PC-3 (cell line): ENCODE data around the gene CDC20B. TPM values are rescaled to one million over a fixed set of nuclear protein-coding genes. Genes with fewer than 3 reads are reported as not detected.

Experiments used
- ATAC-seq: fragments of 200-7000 bp; cut with Tn5 transposase; 2 replicates; pipeline ENCODE4 v1.9.1; 2020; ENCODE audit warnings: mild to moderate bottlenecking, moderate library complexity
- BruUV-seq: library from RNA; stranded (reverse); fragments of 400-500 nt; replicated peaks from 2 replicates; lab custom pipeline; 2021; lab: Mats Ljungman, UMichigan
- CTCF ChIA-PET: fragments of 300-600 bp; sonication (Branson Sonifier 250); formaldehyde crosslinking; loops from one replicate; lab custom pipeline; 2022; ENCODE audit warnings: antibody characterized with exemption; lab: Charles Lee
- POLR2A ChIA-PET: fragments of 300-600 bp; sonication (Branson Sonifier 250); formaldehyde crosslinking; loops from one replicate; lab custom pipeline; 2022; ENCODE audit warnings: antibody characterized with exemption; ENCODE audit not compliant: unreplicated experiment; lab: Charles Lee
- DNase-seq: peaks from one replicate; pipeline ENCODE4 v3.0.0-alpha.2; 2015
- H2AFZ ChIP-seq: fragments of 300-600 bp; sonication (generic); 2 replicates; pipeline ENCODE4 v1.6.0; 2016; ENCODE audit warnings: antibody characterized with exemption, low read length
- H3F3A ChIP-seq: fragments of 300-600 bp; sonication (generic); one replicate; pipeline ENCODE4 v1.6.0; 2017; ENCODE audit warnings: antibody characterized with exemption, low read length, control low read depth, mild to moderate bottlenecking; ENCODE audit not compliant: unreplicated experiment
- H3K27ac ChIP-seq: fragments of 300-600 bp; sonication (generic); 2 replicates; pipeline ENCODE4 v1.5.1; 2016; ENCODE audit warnings: mild to moderate bottlenecking, low read length
- H3K27me3 ChIP-seq: fragments of 300-600 bp; sonication (generic); 2 replicates; pipeline ENCODE4 v1.6.1; 2016; ENCODE audit warnings: low read length, mixed read lengths
- H3K36me3 ChIP-seq: fragments of 300-600 bp; sonication (generic); 2 replicates; pipeline ENCODE4 v1.6.1; 2016; ENCODE audit warnings: low read depth, mixed run types, low read length, mixed read lengths
- H3K4me1 ChIP-seq: fragments of 300-600 bp; sonication (generic); 2 replicates; pipeline ENCODE4 v1.5.1; 2016; ENCODE audit warnings: low read length; ENCODE audit not compliant: insufficient read depth
- H3K4me2 ChIP-seq: fragments of 300-600 bp; sonication (generic); 2 replicates; pipeline ENCODE4 v1.6.0; 2016; ENCODE audit warnings: low read length
- H3K4me3 ChIP-seq: fragments of 300-600 bp; sonication (generic); 2 replicates; pipeline ENCODE4 v1.5.1; 2016; ENCODE audit warnings: mild to moderate bottlenecking, low read length, mixed read lengths
- H3K79me2 ChIP-seq: fragments of 300-600 bp; sonication (generic); 2 replicates; pipeline ENCODE4 v1.6.1; 2017; ENCODE audit warnings: low read length, mixed read lengths
- H3K9ac ChIP-seq: fragments of 300-600 bp; sonication (generic); 2 replicates; pipeline ENCODE4 v1.6.0; 2016; ENCODE audit warnings: mild to moderate bottlenecking, low read length
- H3K9me2 ChIP-seq: fragments of 300-600 bp; sonication (generic); replicated peaks from 2 replicates; pipeline ENCODE4 v1.6.1; 2016; ENCODE audit warnings: mixed run types, low read length, mixed read lengths
- H3K9me3 ChIP-seq: fragments of 300-600 bp; sonication (generic); 2 replicates; pipeline ENCODE4 v1.6.1; 2016; ENCODE audit warnings: low read length, mixed read lengths
- H4K20me1 ChIP-seq: fragments of 300-600 bp; sonication (generic); 2 replicates; pipeline ENCODE4 v1.6.1; 2016; ENCODE audit warnings: low read length, mixed read lengths
- CTCF ChIP-seq: fragments of 300-600 bp; sonication (generic); conservative IDR thresholded peaks from 2 replicates; pipeline ENCODE4 v1.5.1; 2017; ENCODE audit warnings: antibody characterized with exemption, low read depth, mild to moderate bottlenecking, low read length
- EZH2 ChIP-seq: fragments of 300-600 bp; sonication (generic); IDR thresholded peaks from one replicate; pipeline ENCODE4 v1.6.1; 2017; ENCODE audit warnings: antibody characterized with exemption, mild to moderate bottlenecking, low read length; ENCODE audit not compliant: unreplicated experiment
- EZH2phosphoT487 ChIP-seq: fragments of 300-600 bp; sonication (generic); IDR thresholded peaks from 2 replicates; pipeline ENCODE4 v1.6.1; 2018; ENCODE audit warnings: mild to moderate bottlenecking, antibody characterized with exemption, low read length, borderline replicate concordance
- intact Hi-C: fragments of 100-400 bp; cut with micrococcal nuclease; formaldehyde crosslinking; loops from 2 replicates; pipeline ENCODE4 v1.9.0; 2023
- total RNA-seq: library from RNA; depleted of rRNA; stranded (reverse); fragments of >200 nt; gene quantifications from 2 replicates; pipeline ENCODE4 v1.2.3, GENCODE V29; 2014

CDC20B gene
- total RNA-seq, 1 experiment from 2014 or later: not detected

- Histone ChIP-seq H3K9me2 (no peaks in the 10 kb centered on the region), H3K27me3 (no peaks in the 10 kb centered on the region), H3K27ac (no peak overlapping the region), H4K20me1 (no peaks in the 10 kb centered on the region), H2AFZ (no peak overlapping the region), H3K9me3 (no peaks in the 10 kb centered on the region), H3K4me1 (no peaks in the 10 kb centered on the region), H3K4me3 (no peak overlapping the region), H3K36me3 (no peaks in the 10 kb centered on the region), H3K9ac (no peak overlapping the region), H3K4me2 (no peak overlapping the region), H3K79me2 (no peaks in the 10 kb centered on the region), H3F3A (no peaks in the 10 kb centered on the region)
- ATAC-seq: no peak
- CTCF ChIA-PET: no interaction called here
- BruUV-seq: no TSS peak
- no peak for TF ChIP-seq CTCF
- no peak for DNase-seq
- POLR2A ChIA-PET: no interaction called here
- intact Hi-C loops: no loop called here
Measured at GRCh38 chr5:55141945-55142690, 30.9 kb downstream of the CDC20B start.

GRCh38 chr5:55140908-55141665 is 31.9 kb downstream of the CDC20B start:
- Histone ChIP-seq H3K4me2 (no peak overlapping the region), H3F3A (no peaks in the 10 kb centered on the region), H2AFZ (no peak overlapping the region), H3K36me3 (no peaks in the 10 kb centered on the region), H3K27me3 (no peaks in the 10 kb centered on the region), H3K9ac (no peak overlapping the region), H4K20me1 (no peaks in the 10 kb centered on the region), H3K27ac (no peak overlapping the region), H3K9me3 (no peaks in the 10 kb centered on the region), H3K9me2 (no peaks in the 10 kb centered on the region), H3K4me1 (no peaks in the 10 kb centered on the region), H3K79me2 (no peaks in the 10 kb centered on the region), H3K4me3 (no peak overlapping the region)
- intact Hi-C loops: no loop called here
- POLR2A ChIA-PET: no interaction called here
- CTCF ChIA-PET: interaction anchor here (0.6 kb wide), 1 partner anchor 67 kb away, joined by 3 read pairs; no protein-coding TSS in a partner anchor
- ATAC-seq (no peak), DNase-seq (no peak)
- no TSS peak for BruUV-seq
- TF ChIP-seq EZH2 (no peak), CTCF (no peak), EZH2phosphoT487 (no peak)

GRCh38 chr5:55136521-55136920 is 36.5 kb downstream of the CDC20B start:
- DNase-seq: no peak
- Histone ChIP-seq H3K4me3 (no peak overlapping the region), H3K27ac (no peak overlapping the region), H3F3A (no peaks in the 10 kb centered on the region), H3K4me2 (no peak overlapping the region), H4K20me1 (no peaks in the 10 kb centered on the region), H3K9me3 (no peaks in the 10 kb centered on the region), H3K36me3 (no peaks in the 10 kb centered on the region), H3K79me2 (no peaks in the 10 kb centered on the region), H3K9ac (no peak overlapping the region), H2AFZ (no peak overlapping the region), H3K4me1 (no peaks in the 10 kb centered on the region), H3K9me2 (no peaks in the 10 kb centered on the region), H3K27me3 (no peaks in the 10 kb centered on the region)
- no TSS peak for BruUV-seq
- no peak for ATAC-seq
- TF ChIP-seq EZH2phosphoT487 (no peak), CTCF (no peak), EZH2 (no peak)
- ChIA-PET POLR2A (no interaction called here), CTCF (no interaction called here)
- intact Hi-C loops: no loop called here
